GM23248 (cell line): ENCODE measurements around the gene PCDHB13.
"Not testable (repeated sequence)": the region's sequence is repeated elsewhere in the genome, so short reads cannot be mapped to it uniquely, and the experiment has no call there.

ENCODE experiments used
- EZH2 ChIP-seq: fragments of 200-600 bp; sonication (generic); IDR thresholded peaks from 2 replicates; pipeline ENCODE4 v1.6.1; 2018; ENCODE audit warnings: antibody characterized with exemption, mild to moderate bottlenecking; ENCODE audit not compliant: insufficient read depth, poor library complexity, severe bottlenecking
- EZH2phosphoT487 ChIP-seq: fragments of 200-600 bp; sonication (generic); IDR thresholded peaks from 2 replicates; pipeline ENCODE4 v1.6.1; 2018; ENCODE audit warnings: antibody characterized with exemption, moderate library complexity, mild to moderate bottlenecking, low read depth; ENCODE audit not compliant: insufficient read depth

GRCh38 chr5:141201126-141201525 lies 12.6 kb upstream of the PCDHB13 start:
- not testable (repeated sequence) for TF ChIP-seq EZH2, EZH2phosphoT487
